Ureter (tissue), 1 donor: Measurements from ENCODE around the gene PSMB11. TPM values are rescaled to one million over a fixed set of nuclear protein-coding genes. Genes with fewer than 3 reads are reported as not detected.

Source experiments
- DNase-seq: peaks from one replicate; pipeline ENCODE4 v3.0.0-alpha.2; 2020; ENCODE audit warnings: low spot score
- total RNA-seq: library from RNA; stranded (reverse); gene quantifications from one replicate; pipeline ENCODE4 v1.2.4, GENCODE V29; 2023
- donor health status: DM: yes; HTN: yes; CAD: no.

Gene PSMB11
- total RNA-seq, 1 donor from 2014 or later: not detected

GRCh38 chr14:23015618-23016017, 26.4 kb upstream of the PSMB11 start:
- no peak for DNase-seq

- DNase-seq: no peak
Observed at GRCh38 chr14:23017091-23017490, 24.9 kb upstream of the PSMB11 start.

DNA sequence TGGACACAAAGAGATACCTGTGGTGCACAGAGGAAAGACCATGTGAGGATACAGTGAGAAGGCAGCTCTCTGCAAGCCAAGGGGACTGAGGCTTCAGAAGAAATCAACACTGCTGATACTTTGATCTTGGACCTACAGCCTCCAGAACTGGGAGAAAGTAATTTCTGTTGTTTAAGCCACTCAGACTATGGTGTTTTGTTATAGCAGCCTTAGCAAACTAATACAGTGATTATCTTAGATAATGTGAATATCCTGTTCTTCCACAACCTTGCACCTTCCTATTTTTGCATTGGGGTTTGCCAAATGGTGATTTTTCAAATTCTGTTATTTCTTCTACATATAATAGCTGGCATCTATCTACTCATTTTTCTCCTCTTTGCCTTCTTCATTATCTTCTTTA, 23.9 kb upstream of the PSMB11 start:
- no peak for DNase-seq

DNA sequence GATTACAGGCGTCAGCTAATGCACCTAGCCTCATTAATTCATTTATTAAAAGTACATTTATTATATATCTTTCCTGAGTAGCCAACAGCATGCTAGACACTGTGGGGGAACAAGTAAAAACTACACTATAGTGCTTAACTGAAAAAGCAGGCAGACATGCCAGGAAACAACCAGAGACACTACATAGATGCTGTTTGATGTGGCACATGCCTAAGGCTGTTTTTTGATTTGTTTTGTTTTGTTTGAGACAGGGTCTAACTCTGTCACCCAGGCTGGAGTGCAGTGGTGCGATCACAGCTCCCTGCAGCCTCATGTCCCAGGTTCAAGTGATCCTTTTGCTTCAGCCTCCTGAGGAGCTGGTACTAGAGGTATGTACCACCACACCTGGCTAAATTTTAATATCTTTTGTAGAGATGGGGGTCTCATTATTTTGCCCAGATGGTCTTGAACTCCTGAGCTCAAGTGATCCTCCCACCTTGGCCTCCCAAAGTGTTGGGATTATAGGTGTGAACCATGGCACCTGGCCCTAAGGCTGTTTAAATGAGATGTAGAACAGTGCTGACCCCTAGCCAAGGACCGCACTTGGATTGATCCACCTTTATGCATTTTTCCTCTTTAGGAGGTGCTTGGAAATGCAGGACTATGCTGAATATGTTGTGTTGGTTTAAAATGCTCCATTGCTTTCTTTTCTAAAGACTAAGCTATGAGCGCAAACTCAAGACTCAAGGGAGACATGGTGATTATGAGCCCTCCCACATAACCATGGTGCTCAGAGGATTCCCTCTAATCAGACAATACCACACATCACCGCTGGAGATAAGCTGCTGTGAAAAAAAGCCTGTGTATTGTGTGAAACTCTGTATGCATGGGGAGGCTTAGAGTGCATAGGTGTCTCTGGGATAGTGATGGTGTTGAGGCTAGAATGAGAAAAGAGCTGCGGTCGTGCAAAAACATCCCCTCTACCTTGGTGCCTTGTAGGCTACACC, 21.6 kb upstream of the PSMB11 start:
- DNase-seq: no peak

DNA sequence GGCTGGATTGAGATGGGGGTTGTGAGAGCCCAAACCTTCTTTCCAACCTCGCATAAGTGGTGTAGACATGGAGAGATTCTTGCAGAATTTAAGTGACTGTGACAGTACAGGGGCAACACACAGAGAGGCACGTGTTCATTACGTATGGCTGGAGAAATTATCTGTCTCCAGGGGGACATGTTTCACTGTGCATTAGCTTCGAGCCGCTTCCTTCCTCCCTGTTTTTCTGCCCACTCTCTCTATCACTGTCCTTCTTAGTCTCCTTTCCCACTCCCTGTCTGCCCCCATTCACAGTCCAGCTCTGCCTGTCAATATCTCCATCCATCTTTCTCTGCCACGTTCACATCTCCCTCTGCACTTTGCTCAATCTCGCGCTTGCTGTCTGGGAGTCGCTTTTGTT, 20.6 kb upstream of the PSMB11 start:
- no peak for DNase-seq

- DNase-seq: no peak
Observed at GRCh38 chr14:23021889-23022442, 20.0 kb upstream of the PSMB11 start.

- DNase-seq: no peak
Observed at GRCh38 chr14:23023022-23023794, 18.8 kb upstream of the PSMB11 start.

GRCh38 chr14:23023795-23024152, 18.2 kb upstream of the PSMB11 start:
- no peak for DNase-seq

GRCh38 chr14:23024612-23025075, 17.4 kb upstream of the PSMB11 start:
- no peak for DNase-seq

- DNase-seq: no peak
Observed at GRCh38 chr14:23025151-23025814, 16.7 kb upstream of the PSMB11 start.

GRCh38 chr14:23028799-23029198, 13.2 kb upstream of the PSMB11 start:
- no peak for DNase-seq

DNA sequence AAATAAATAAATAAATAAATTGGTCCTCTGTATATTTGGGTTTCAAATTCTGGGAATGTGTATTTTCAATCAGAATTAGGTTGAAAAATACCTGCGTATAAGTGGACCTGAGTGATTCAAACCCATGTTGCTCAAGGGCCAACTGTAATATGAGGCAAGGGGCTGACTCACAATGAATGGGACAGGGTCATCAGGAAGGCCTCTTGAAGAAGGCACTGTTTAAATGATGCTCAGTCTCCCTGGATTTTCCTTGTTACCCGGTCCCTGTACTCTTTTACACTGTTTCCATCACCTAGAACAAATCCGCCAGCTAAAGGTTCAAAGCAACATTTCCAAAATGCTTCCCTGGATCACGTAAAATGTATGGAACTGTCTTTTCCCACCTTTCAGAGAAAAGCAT, 11.1 kb upstream of the PSMB11 start:
- no peak for DNase-seq

DNA sequence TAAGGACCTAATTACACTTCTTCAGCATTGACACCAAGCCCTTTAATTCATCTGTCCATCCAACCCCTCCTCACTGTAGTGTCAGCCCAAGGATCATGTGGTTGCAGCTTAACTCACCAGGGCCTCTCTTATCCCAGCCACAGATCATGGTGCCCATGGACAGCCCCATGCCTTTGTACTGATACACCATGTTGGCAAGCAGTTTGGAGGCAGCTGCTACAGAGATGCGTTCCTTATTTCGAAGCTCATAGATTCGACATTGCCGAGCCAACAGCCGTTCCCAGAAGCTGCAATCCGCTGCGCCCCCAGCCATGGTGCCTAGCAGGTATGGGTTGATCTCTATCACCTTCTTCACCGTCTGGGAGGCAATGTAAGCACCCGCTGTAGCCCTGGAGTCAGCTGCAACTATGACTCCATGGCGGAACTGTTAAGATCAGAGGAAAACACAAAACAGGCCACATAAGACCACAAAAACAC, 8.7 kb upstream of the PSMB11 start:
- DNase-seq: no peak

DNA sequence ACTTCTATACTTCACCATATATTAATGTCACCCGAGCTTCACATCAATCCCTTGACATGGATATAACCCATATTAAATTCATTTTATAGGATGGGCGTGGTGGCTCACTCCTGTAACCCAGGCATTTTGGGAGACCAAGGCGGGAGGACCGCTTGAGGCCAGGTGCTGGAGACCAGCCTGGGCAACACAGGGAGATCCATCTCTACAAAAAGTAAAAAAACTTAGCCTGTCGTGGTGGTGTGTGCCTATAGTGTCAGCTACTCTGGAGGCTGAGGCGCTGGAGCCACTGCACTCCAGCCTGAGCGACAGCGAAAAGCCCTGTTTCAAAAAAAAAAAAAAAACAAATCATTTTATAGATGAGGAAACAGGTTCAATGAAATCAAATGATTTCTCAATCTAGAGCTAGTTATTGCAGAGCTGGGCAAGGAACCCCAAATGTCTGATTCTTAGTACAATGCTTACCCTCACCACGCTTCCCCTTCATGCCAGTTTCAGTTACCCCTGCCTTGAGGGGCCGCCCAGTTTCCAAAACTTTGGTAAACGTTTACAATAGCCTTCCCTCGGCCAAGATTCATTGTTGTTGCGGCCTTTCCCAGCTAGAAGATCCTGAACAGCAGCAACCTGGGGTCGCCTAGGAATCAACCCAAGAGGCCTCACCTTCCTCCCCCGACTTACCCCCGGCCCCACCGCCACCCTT, 8.1 kb upstream of the PSMB11 start:
- no peak for DNase-seq

DNA sequence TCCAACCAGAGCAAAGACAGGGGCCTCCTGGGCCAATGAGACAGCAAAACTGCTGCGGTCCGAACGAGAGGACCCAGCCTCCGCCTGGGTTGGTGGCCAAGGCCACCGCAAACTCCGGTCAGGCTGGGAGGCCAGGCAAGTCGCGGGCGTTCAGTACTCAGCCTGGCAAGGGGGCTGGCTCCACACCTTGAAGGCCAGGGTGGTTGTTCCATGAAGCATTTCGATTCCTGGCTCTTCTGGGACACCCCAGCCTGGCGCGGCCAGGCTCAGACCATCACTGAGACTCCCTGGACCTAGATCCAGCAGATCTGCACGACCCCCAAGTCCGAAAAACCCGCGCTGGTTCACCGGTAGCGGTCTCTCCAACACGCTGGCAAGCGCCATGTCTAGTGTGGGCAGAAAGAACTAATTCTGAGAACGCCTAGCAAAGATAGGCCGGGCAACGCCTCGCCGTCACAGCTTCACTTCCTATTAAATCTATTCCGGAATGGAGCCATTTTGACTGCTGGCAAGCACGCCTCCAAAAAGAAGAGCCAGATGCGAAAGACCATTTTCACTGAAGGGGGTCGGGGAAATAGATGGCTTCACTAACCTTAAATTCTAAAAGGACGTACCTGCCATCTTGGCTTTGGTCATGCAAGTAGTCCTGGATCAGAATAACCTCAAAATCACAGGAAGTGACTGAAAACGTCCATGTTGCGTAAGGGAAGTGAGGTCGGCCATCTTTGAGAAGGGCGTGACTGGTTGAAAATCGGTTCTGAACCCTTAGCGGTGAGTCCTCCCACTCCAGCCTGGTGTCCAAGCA, 7.3 kb upstream of the PSMB11 start, which contains the start of gene PSMB5:
Gene PSMB5 (minus strand): TSS at position 403 of the 805 bp plus-strand sequence. CDS start 19 bp downstream, at position 384.
- peak; percentile 93 for DNase-seq

- no peak for DNase-seq
Observed at GRCh38 chr14:23035303-23036144, 6.5 kb upstream of the PSMB11 start.

GRCh38 chr14:23040100-23040499, 1.9 kb upstream of the PSMB11 start:
- no peak for DNase-seq

DNA sequence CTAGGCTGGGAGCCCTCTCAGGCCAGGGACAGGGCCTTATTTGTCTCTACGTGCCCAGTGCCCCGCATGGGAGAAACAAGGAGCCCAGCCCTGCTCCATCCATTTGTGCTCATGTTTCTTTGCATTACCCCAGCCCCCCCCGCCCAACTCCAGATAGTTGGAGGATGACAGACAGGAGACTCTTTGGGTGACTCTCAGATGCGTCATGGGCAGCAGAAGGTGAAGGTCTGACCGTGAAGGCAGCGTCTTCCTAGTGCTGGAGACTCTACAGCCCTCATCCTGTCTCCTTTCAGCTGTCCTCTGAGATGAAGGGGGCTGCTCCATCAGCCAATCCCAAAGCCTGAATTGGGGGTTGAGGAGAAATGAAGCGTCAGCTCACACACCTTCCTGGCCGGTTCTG, 283 bp upstream of the PSMB11 start:
- DNase-seq: no peak

- no peak for DNase-seq
Observed at GRCh38 chr14:23043145-23043544, 1.1 kb downstream of the PSMB11 start.
